ENCODE data around the gene KIAA0232.
"Not testable (repeated sequence)": the region's sequence is repeated elsewhere in the genome, so short reads cannot be mapped to it uniquely, and the experiment has no call there.

KIAA0232 gene

DNA sequence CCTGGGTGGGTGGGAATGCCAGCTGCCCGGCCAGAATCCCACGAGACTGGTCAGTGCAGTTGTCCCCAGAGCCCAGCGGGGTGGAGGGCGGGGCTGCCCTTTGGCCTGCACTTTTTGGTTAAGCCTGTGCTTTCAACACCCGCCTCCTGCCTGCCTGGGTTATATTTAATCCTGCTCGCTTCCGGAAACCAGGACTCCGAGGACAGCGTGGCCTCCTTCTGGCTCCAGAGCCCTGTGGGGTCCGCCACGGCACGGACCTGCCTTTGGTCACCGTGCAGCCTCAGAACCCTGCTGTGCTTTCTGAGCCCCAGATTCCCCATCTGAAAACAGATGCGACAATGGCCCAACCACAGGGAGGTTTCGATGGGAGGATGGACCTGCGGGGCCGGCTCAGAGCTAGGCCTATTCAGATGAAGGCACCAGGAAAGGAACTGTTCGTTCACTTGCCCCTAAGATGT is 29.4 kb upstream of the KIAA0232 start:
- Histone ChIP-seq H3K4me3 (no peak overlapping the region), H3K27ac (peak overlapping the region in 1 of 21 experiments; percentile 39)

GRCh38 chr4:6753891-6754290 is 28.6 kb upstream of the KIAA0232 start:
- Histone ChIP-seq H3K27ac (no peak overlapping the region), H3K4me3 (no peak overlapping the region)

- no peak overlapping the region for H3K4me3 ChIP-seq
- H3K27ac ChIP-seq = no peak overlapping the region
These were observed 27.9 kb upstream of the KIAA0232 start for GRCh38 chr4:6754481-6755087.

GRCh38 chr4:6755088-6755753 is 27.3 kb upstream of the KIAA0232 start:
- Histone ChIP-seq H3K27ac (no peak overlapping the region), H3K4me3 (no peak overlapping the region)

GRCh38 chr4:6756345-6756744 is 26.2 kb upstream of the KIAA0232 start:
- H3K27ac ChIP-seq, H3K4me3 ChIP-seq: not testable (repeated sequence)

- H3K4me3 ChIP-seq = no peak overlapping the region
These were observed 23.8 kb upstream of the KIAA0232 start for GRCh38 chr4:6758728-6759127.

GRCh38 chr4:6760865-6761264 is 21.7 kb upstream of the KIAA0232 start:
- Histone ChIP-seq H3K27ac (no peak overlapping the region), H3K4me3 (no peak overlapping the region)

More at GRCh38 chr4:6758728-6759127, 23.8 kb upstream of the KIAA0232 start:
- H3K27ac ChIP-seq = no peak overlapping the region

DNA sequence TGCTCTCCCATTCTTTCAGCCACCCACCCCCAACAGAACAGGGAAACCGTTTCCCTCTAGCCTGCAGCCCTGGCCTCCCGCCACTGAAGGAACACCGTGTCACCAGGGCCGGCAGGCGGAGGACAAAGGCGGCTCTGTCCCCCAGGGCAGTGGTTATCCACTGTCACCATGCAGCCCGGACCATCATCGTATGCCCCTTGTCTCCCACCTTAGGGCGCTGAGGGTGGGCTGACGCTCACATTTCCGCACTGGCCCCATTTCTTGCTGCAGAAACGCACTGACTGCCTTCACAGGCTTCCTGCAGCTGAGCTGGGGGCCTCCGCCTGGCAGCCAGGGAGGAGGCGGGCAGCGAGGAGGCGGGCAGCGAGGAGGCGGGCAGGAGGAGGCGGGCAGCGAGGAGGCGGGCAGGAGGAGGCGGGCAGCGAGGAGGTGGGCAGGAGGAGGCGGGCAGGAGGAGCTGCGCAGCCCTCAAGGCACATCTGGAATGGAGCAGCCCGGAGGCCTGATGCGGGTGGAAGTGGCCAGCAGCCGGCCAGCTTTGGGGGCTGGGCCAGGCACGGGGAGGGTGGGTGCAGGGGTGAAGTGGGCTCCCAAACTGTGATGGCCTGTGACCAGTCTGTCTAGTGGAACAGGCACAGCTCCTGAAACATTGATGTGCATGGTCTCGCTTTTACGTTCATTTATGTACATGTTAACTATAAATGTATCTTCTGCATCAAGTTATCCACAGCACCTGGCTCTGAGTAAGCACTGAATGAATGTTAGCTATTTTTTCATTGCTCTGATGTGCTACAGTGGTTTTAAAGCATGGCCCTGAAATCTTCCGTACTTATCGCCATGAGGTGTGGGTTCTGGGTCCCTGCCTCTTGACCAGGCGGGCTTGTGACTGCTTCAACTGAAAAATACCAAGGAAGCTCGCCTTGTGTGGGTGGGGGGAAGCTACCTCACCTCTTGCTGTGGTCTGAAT is 20.6 kb upstream of the KIAA0232 start:
- H3K4me3 ChIP-seq = no peak overlapping the region
- H3K27ac ChIP-seq = no peak overlapping the region

DNA sequence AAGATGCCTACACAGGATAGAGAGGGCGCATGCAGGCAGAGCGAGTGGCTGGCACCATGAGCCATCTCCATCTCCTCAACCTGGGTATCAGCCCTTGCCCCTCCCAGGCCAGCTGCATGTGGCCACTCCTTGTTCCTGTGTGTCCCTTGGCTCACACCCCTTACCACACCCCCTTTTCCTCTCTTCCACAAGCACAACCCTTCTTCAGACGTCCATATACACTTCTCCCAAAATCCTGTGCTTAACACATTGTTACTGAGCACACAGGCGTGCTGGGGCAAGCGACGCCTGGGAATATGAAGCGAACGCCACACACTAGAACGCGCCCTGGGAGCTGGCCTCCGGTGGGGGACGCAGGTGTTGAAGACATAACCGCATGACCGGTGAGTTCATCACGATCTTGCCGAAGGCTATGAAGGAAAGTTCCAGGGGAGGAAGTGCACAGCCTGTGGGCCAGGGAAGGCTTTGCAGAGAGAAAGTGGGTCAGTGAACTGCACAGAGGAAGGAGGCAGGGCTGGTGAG is 19.1 kb upstream of the KIAA0232 start:
- H3K27ac ChIP-seq = no peak overlapping the region
- H3K4me3 ChIP-seq = no peak overlapping the region

DNA sequence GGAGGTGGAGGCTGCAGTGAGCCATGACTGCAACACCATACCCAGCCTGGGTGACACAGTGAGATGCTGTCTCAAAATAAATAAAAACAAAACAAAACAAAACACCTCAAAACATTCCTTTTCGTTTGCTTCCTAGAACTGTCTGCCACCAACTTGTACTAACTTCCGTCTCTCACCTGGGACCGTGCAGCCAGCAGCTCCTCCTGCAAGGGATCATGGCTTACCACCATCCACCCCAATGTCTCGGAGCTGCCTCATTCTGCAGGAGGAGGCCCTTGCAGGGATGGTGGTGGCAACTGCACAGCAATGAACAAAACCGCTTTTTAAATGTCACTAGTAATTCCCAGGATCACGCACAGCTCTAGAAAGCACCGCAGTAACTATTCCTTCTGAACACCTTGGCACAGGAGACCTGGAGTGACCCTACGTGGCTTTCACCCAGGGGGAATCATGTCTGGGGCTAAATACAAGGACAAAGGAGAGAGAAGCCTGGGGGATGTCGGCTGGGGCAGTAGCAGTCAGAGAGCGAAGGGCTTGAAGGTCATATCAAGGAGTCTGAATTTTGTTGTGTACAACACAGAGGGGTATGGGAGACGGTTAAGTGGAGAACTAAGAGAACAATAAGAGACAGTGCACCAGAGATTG is 17.4 kb upstream of the KIAA0232 start:
- H3K4me3 ChIP-seq = no peak overlapping the region
- H3K27ac ChIP-seq = no peak overlapping the region

DNA sequence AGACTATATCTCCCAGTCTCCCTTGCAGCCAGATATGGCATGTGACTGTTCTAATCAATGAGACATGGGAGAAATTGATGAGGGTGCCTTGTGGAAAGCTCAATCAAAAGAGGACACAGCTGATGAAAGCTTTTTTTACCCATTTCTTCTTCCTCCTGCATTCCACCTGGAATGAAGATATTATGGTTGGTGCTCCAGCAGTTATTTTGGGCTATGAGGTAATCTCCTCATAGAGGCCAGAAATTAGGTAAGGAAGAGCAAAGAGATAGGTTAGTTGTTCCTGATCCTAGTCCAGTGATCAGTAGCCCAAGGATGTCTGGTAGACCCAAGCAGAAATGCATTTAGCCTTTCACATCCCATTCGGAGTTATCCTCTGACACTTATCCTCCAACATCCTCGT is 16.8 kb upstream of the KIAA0232 start:
- Histone ChIP-seq H3K4me3 (no peak overlapping the region), H3K27ac (no peak overlapping the region)

GRCh38 chr4:6767386-6767747 is 15.2 kb upstream of the KIAA0232 start:
- Histone ChIP-seq H3K27ac (no peak overlapping the region), H3K4me3 (no peak overlapping the region)

DNA sequence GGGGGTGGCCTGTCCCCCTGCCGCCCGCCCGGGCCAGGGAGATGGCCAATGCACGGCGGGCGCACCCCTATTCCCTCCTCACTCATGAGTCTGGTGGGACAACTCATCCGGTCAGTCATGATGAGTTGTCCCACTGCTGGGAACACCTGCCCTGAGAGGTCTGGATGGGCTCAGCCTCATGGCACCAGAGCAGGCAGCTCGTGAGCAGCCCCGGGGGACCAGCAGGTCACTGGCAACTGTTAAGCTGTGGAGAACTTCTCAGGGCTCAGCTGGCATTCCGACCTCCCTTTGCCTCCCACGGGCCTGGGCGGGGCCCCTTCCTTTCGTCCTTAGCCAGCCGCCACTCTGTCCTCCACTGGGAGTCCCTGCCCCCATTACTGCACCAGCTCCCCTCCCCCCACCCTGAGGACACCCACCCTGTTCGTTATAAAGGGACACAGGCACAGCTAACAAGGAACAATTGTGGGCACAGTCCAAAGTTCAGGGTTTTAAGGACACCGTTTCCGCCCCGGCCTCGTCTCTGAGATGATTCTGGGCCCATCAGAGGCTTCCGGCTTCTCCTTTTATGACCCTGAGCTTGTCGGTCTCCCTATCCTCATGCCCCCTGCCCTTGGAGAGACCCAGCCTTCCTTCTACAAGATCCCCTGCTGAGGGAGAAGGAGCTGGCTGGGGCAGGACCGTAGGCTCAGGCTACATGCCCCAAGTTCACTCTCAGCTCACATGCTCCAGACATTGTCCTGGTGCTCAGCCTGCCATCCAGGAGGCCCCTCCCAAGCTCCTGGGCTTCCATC is 14.6 kb upstream of the KIAA0232 start:
- Histone ChIP-seq H3K4me3 (no peak overlapping the region), H3K27ac (peak overlapping the region in 4 of 21 experiments; percentile 16 to 42 (median 36))

GRCh38 chr4:6768539-6768905 is 14.0 kb upstream of the KIAA0232 start:
- peak overlapping the region in 4 of 21 experiments; percentile 16 to 42 (median 36) for H3K27ac ChIP-seq

DNA sequence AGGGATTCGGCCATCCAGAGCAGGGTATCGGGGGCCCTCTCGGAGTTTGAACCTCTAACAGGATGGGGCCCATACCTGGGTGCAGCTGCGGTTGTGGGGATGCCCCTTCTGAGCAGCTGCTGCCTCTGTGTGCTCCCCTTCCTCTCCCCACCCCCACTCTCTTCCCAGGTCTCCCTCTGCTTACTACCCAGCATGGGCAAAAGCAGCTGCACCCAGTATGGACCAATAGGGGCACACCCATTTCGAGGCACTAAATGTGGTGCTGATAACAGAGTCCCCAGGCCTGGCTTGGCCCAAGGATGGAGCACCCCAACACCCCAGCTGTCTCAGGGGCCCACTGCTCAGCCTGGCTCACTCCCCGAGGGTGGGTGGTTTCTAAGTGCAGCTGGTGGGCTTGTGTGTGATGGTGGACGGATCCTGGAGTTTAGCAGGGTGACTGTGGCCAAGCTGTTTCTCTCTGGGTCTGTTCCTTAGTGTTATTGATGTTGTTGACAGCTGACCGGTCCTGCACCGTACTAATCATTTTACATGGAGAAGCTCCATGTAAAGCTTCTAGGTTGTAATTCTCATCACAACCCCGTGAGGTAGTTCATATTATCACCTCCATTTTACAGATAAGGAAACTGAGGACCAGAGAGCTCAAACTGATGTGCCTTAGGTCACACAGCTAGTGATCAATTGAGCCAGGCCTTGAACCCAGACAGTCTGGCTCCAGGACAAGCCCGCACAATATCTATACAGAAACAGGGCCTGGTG is 13.1 kb upstream of the KIAA0232 start:
- no peak overlapping the region for H3K27ac ChIP-seq
- no peak overlapping the region for H3K4me3 ChIP-seq

More at GRCh38 chr4:6768539-6768905, 14.0 kb upstream of the KIAA0232 start:
- no peak overlapping the region for H3K4me3 ChIP-seq

DNA sequence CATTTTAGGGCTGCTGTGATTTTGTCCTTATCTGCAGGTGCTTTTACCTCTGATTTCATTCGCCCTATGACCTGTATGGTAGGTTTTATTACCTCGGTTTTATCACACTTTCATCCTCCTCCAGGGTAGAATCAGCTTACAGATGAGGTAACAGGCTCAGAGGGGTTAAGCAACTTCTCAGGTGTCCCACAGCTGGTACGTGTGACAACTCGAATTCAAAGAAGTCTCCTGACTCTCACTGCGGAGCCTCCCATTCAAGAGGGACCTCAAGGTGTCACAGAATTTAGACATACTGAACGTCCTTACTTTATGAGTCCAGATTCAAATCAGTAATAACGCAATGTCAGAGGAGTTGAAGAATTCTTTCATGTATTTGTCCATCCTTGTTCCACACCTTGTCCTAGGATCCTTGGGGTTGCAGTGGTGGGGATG is 12.5 kb upstream of the KIAA0232 start:
- no peak overlapping the region for H3K27ac ChIP-seq

GRCh38 chr4:6770581-6771228 is 11.8 kb upstream of the KIAA0232 start:
- H3K27ac ChIP-seq = peak overlapping the region in 1 of 21 experiments; percentile 36
- H3K4me3 ChIP-seq = no peak overlapping the region

More for the DNA sequence above, 12.5 kb upstream of the KIAA0232 start:
- H3K4me3 ChIP-seq = no peak overlapping the region

GRCh38 chr4:6771229-6771671 is 11.3 kb upstream of the KIAA0232 start:
- no peak overlapping the region for H3K27ac ChIP-seq
- H3K4me3 ChIP-seq = no peak overlapping the region
